WERI-Rb-1 (cell line): ENCODE measurements around the gene TMEM87B.

ENCODE experiments used
- DNase-seq: peaks from one replicate; pipeline ENCODE4 v3.0.0-alpha.2; 2020
- H3K27ac ChIP-seq: fragments of 250-450 bp; sonication (Bioruptor Pico); 2 replicates; pipeline ENCODE4 v1.5.1; 2020; ENCODE audit warnings: mild to moderate bottlenecking, moderate library complexity
- H3K27me3 ChIP-seq: fragments of 250-450 bp; sonication (Bioruptor Pico); 2 replicates; pipeline ENCODE4 v1.5.1; 2021; ENCODE audit warnings: mild to moderate bottlenecking, low read depth, moderate library complexity; ENCODE audit not compliant: insufficient read depth, severe bottlenecking
- H3K36me3 ChIP-seq: fragments of 250-450 bp; sonication (Bioruptor Pico); 2 replicates; pipeline ENCODE4 v1.5.1; 2020; ENCODE audit warnings: mild to moderate bottlenecking, moderate library complexity
- H3K4me3 ChIP-seq: 2 replicates; pipeline ENCODE4 v1.5.1; 2011; ENCODE audit warnings: low read depth, mild to moderate bottlenecking, control low read depth, low read length
- H3K9me3 ChIP-seq: fragments of 250-450 bp; sonication (Bioruptor Pico); 2 replicates; pipeline ENCODE4 v1.5.1; 2021; ENCODE audit warnings: mild to moderate bottlenecking, moderate library complexity; ENCODE audit not compliant: severe bottlenecking
- TF ChIP-seq, protein P1 (sequence below): IDR thresholded peaks from 2 replicates; pipeline ENCODE4 v1.5.1; 2011; ENCODE audit warnings: low read depth, mild to moderate bottlenecking, control low read depth, inconsistent platforms, low read length

Gene TMEM87B

DNA sequence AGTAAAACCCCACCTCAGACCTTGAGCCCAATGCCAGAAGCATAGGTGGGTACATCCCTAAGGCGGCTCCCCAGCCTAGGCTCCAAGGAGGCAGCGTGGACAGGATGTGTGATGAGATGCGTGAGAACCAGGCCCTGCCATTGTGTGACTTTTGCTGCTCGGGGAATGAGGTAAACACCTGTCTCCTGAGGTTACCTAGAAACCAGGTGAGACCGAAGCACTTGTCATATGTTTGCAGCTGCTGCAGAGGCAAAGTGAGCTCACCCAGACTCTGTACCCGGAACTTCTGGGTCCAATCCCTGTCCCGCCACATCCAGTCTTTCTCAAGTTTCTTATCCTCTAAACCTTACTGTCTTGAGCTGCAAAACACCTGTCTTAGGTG lies 86.5 kb downstream of the TMEM87B start:
- Histone ChIP-seq H3K9me3 (no peaks in the 10 kb centered on the region), H3K27me3 (no peaks in the 10 kb centered on the region), H3K4me3 (no peak overlapping the region), H3K27ac (no peak overlapping the region), H3K36me3 (peaks cover 19% of the 10 kb centered on the region)
- TF ChIP-seq, protein P1, sequence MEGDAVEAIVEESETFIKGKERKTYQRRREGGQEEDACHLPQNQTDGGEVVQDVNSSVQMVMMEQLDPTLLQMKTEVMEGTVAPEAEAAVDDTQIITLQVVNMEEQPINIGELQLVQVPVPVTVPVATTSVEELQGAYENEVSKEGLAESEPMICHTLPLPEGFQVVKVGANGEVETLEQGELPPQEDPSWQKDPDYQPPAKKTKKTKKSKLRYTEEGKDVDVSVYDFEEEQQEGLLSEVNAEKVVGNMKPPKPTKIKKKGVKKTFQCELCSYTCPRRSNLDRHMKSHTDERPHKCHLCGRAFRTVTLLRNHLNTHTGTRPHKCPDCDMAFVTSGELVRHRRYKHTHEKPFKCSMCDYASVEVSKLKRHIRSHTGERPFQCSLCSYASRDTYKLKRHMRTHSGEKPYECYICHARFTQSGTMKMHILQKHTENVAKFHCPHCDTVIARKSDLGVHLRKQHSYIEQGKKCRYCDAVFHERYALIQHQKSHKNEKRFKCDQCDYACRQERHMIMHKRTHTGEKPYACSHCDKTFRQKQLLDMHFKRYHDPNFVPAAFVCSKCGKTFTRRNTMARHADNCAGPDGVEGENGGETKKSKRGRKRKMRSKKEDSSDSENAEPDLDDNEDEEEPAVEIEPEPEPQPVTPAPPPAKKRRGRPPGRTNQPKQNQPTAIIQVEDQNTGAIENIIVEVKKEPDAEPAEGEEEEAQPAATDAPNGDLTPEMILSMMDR = no peak
- no peak for DNase-seq

DNA sequence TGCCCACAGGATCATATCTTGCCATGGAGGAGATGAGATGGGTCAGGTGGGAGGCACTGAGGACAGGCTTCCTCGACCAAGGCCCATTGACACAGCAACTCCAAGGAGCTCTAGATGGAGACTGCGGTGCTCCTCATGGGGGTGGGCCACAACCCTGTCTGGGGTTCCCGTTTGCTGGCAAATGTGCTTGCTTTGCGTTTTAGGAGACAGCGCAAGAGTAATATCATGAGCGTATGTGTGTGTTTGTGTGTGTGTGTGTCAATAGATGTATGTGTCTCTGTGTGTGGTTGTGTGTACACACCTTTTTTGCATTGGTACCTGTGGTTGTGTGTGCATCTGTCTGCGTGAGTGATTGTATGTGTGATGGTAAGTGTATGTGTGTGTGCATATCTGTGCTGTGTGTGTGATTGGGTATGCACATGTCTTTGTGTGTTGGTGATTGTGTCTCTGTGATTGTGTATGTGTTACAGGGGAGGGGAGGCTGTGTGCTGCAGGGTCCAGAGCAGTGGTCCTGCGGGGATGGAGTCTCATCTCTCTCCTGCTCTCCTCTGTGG lies 87.5 kb downstream of the TMEM87B start:
- TF ChIP-seq, protein P1 = no peak
- no peak for DNase-seq
- Histone ChIP-seq H3K4me3 (no peak overlapping the region), H3K27me3 (no peaks in the 10 kb centered on the region), H3K9me3 (no peaks in the 10 kb centered on the region), H3K27ac (no peak overlapping the region), H3K36me3 (peaks cover 19% of the 10 kb centered on the region)

DNA sequence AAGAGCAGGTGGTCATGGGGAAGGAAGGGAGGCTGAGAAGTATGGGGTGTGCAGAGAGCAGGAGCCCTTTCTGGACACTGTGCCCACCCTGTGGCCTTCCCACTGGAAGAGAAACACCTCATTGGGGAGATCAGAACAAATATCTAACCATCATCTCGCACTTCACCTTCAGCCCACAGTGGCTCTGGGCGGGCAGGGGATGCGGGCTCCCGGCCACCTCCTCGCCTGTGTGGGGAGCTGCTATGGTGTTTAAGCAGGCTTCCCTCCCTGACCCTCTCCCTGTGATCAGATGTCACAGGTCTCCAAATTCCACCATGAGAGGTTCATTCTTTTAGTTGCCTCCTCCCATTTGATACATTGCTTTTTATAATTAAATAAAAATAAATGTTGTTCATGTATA lies 88.1 kb downstream of the TMEM87B start:
- no peak overlapping the region for H3K4me3 ChIP-seq
- no peak for DNase-seq
- no peaks in the 10 kb centered on the region for H3K9me3 ChIP-seq
- TF ChIP-seq, protein P1 = no peak
- H3K27me3 ChIP-seq = no peaks in the 10 kb centered on the region
- H3K27ac ChIP-seq = no peak overlapping the region
- peaks cover 19% of the 10 kb centered on the region for H3K36me3 ChIP-seq

DNA sequence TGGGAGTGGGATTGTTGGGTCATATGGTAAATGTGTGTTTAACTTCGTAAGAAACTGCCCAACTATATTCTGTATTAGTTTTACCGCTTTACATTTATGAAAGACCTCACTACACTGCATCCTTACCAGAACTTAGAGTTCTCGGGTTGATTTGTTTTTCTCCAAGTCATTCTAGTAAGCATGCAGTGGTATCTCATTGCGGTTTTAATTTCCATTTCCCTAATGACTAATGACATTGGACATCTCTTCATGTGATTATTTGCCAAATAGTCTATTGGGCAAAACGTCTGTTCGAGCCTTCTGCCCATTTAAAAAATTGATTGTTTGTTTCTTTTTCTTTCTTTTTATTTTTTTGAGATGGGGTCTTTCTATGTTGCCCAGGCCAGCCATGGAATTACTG lies 89.9 kb downstream of the TMEM87B start:
- no peak for DNase-seq
- TF ChIP-seq, protein P1 = no peak
- H3K4me3 ChIP-seq = no peak overlapping the region
- H3K36me3 ChIP-seq = peaks cover 19% of the 10 kb centered on the region
- H3K27me3 ChIP-seq = no peaks in the 10 kb centered on the region
- H3K9me3 ChIP-seq = no peaks in the 10 kb centered on the region
- H3K27ac ChIP-seq = no peak overlapping the region

DNA sequence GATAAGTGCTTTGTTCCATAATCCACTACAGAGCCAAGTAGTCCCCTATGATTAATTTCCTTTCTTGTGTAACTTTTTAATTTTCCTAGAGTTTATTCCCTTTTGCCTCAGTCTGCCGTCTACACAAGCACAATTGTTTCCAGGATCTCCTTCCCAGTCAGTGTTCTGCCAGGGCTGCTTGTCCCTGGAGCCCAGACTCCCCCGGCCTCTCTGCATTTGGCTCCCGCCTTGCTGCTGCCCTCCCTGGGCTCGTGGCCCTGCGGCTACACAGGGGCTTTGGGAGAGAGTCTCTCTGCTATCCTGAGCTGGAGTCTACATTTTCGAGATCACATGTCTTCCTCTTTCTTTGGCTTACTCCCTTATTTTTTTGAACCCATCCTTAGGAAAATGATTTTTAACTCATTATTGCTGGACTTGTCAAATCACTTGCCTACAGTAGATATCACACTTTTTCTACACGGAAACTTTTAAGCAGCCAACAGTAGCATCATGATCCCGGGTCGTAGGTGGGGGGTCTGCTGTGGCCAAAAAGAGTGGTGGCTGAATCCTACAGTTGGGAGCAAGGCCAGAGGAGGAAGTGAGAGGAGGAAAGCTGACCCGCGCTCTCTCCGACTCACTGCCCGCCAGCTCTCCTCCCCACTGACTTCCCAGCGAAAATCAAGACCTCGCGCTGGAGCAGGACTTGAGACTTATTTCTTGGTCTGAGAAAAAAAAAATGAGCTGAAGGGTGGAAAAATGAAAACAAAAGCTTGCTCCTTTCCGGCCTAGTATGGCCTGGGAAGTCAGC lies 92.5 kb downstream of the TMEM87B start:
- H3K4me3 ChIP-seq = no peak overlapping the region
- TF ChIP-seq, protein P1 = no peak

More for the DNA sequence above, 92.5 kb downstream of the TMEM87B start:
- no peak for DNase-seq
- Histone ChIP-seq H3K27ac (no peak overlapping the region), H3K27me3 (no peaks in the 10 kb centered on the region), H3K9me3 (no peaks in the 10 kb centered on the region), H3K36me3 (no peaks in the 10 kb centered on the region)
